ENCODE results near the gene ABHD12B.
"Not testable (repeated sequence)": the region's sequence is repeated elsewhere in the genome, so short reads cannot be mapped to it uniquely, and the experiment has no call there.

Gene ABHD12B

DNA sequence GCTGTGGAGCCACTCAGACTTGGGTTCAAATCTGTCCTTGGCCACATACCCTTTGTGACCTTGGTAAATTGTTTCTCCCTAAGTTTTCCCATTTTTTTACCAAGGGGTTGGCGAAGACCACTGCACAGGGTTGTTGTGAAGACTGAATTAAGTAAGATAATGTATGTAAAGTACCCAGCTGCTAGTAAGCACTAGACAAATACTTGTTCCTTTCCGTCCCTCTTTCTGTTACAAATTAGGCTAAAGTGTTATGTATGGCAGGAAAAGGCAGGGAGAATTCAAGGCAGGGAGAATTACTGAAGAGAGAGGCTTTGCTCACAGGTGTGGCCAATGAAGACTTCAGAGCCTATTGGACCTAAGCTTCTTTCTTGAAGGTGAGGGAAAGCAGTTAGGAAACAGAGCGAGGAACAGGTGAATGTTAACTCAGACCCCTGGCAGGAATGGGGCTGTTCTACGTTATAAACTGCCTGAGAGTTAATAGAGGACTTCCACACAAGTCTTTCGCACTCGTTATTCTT is 25.9 kb downstream of the ABHD12B start:
- no peak for FAIRE-seq

- no peak for FAIRE-seq
Measured at GRCh38 chr14:50901361-50901760, 29.5 kb downstream of the ABHD12B start.

DNA sequence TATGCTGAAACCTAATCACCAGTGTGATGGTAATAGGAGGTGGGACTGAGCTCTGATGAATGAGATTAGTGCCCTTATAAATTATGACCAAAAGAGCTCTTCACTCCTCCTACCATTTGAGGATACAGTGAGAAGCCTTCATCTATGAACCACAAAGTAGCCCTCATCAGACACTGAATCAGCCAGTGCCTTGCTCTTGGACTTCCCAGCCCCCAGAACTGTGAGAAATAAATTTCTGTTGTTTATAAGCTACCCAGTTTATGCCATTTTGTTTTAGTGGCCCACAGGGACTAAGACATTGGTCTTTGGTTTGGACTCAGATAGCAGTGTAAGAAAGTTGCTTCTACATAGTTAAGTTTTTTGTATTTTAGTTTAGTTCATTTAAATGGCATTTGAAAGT is 32.9 kb downstream of the ABHD12B start:
- FAIRE-seq = no peak

DNA sequence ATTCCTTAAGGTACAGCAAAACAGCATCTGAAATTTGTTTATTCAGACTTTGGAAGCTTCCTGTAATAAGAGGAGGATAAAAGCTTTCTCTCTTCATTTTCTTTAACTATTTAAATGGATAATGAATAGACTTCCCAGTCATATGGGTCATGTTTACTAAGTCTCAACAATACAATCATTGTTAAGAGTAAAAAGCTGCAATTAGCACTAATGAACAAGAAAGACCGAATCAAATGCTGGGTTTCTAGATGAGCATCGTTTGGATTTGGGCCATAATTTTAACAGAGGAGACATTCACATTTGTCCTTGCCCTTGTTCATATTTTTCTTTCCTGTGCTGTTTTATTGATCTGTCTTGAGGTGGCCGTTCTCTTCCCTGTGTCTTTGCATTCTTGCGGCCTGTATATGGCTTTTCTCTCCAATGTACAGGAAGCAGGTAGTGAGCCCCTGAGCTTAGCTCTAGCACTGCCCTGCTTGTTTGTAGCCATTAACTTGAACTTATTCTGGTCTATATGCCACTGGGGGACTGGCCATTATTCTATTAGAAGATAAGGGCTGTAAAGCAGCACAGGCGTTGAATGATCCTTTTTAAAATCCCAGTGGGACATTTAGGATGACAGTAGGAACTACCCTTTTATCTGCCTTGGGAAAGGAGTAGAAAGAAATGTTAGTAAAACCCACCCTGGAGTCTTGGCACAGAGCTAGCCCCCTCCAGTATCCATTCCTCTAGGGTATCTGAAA is 34.6 kb downstream of the ABHD12B start:
- FAIRE-seq = no peak

GRCh38 chr14:50910495-50911420 is 38.9 kb downstream of the ABHD12B start:
- FAIRE-seq = no peak

DNA sequence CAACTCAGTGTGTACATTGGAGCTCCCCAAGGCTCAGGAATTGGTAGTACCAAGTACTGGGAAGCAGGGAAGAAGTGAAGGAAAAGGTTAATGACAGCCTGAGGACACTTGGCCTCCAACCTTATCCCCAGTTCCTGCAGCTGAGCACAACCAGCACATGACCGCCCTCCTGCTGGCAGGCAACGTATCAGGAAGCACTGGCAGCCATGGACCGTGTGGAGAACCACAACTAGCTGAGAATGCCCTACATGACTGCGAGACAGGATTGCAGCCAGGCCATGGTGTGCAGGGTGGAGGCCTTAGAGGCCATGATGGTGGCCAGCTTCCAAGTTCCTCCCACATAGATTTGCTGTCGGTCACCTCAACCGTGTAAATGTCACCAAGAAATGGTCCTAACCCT is 45.6 kb downstream of the ABHD12B start:
- FAIRE-seq = no peak

- not testable (repeated sequence) for FAIRE-seq
Measured at GRCh38 chr14:50919524-50919923, 47.7 kb downstream of the ABHD12B start.

GRCh38 chr14:50920482-50921230 is 48.8 kb downstream of the ABHD12B start:
- FAIRE-seq = no peak

DNA sequence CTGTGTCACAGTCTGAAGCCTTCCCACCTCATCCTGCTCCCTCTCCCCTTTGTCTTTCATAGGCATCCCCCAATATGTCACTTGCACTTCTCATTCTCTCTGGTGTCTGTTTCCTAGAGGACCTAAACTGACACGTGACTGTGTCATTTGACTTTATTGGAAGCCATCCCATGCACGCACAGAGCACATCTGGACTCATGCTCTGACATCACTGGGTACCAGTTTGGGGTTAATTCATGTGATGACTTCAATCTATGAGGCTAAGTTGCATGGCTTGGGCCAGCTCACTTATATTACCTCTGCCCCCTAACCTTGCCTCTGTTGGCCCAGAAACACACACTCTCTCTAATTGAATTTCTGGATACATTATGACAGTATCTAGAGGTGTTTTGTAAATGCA is 51.0 kb downstream of the ABHD12B start:
- no peak for FAIRE-seq

- no peak for FAIRE-seq
Measured at GRCh38 chr14:50924236-50924635, 52.4 kb downstream of the ABHD12B start.

DNA sequence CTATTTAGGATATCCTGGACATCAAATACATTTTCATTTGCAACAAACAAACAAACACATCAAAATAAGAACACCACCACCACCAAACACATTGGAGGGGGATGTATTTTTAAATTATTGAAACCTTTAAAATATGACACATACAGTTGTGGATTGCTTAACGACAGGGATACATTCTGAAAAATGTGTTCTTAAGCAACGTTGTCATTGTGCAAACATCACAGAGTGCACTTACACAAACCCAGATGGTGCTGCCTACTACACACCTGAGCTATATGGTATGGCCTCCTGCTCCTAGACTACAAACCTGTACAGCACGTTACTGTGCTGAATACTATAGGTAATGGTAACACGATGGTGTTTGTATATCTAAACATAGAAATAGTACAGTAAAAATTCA is 53.0 kb downstream of the ABHD12B start:
- no peak for FAIRE-seq

GRCh38 chr14:50926851-50927386 is 55.1 kb downstream of the ABHD12B start:
- FAIRE-seq = no peak

DNA sequence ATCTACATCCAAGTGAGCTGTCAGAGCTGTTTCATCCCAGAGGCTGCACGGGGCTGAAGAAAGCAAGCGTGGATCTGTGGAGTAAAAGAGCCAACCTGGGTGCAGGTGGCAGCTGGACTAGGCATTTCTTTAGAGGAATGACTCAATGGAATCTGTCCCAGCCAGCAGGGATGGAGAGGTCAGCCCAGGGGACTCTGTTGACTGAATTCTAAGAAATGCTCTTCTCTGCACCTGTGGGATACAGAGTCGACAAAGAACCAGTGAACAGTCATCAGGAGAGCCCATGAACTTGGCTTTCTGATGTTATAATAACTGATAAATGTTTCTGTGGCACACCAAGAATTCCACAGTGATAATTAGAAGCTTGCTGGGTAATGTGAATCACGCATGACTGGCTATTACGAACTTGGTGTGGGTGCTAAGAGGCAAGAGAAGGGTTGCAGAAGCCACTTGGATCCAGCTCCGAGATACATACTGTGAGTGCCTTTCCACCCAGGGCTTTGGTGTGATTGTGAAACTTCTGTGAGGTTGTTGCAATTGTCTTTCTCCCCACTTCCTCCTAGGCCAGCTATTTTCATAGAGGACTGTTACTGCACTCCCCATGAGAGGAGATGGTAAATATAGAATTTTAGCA is 56.3 kb downstream of the ABHD12B start:
- no peak for FAIRE-seq

DNA sequence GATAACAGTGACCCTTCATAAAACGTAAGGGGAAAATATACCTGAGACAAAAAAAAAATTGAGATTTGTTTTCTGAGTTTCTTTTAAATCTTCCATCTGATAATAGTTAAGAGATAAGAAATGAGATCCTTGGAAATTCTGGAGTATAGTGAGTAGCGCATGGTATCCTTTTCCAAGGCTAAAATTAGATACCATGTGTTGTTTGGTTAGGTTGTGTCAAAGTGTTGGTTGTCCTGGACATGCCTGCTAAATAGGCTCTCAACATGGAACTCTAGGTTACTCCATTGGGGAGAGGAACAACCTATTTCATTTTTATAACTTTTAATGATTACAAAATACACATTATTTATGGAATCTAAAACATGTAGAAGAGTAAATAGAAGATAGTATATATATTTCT is 57.7 kb downstream of the ABHD12B start:
- no peak for FAIRE-seq

GRCh38 chr14:50931559-50931958 is 59.7 kb downstream of the ABHD12B start:
- no peak for FAIRE-seq

DNA sequence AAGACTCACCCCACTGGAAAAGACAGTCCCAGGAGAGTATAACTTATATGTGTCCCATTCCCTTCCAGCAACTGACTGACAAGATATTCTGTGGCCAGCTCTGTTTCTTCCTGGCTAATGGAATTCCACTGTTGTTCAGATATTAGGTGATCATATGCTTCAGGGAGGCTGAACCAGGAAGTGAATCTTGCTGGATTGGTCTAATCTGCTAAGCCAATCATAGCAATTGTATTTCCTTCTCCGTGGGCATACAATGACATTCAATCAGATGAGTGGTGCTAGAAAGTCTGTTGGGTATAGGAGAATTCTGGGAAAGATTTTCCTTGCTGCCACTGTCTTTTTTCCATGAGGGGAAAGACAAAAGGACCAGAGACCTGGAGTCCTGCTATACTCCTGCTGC is 60.3 kb downstream of the ABHD12B start:
- FAIRE-seq = no peak

DNA sequence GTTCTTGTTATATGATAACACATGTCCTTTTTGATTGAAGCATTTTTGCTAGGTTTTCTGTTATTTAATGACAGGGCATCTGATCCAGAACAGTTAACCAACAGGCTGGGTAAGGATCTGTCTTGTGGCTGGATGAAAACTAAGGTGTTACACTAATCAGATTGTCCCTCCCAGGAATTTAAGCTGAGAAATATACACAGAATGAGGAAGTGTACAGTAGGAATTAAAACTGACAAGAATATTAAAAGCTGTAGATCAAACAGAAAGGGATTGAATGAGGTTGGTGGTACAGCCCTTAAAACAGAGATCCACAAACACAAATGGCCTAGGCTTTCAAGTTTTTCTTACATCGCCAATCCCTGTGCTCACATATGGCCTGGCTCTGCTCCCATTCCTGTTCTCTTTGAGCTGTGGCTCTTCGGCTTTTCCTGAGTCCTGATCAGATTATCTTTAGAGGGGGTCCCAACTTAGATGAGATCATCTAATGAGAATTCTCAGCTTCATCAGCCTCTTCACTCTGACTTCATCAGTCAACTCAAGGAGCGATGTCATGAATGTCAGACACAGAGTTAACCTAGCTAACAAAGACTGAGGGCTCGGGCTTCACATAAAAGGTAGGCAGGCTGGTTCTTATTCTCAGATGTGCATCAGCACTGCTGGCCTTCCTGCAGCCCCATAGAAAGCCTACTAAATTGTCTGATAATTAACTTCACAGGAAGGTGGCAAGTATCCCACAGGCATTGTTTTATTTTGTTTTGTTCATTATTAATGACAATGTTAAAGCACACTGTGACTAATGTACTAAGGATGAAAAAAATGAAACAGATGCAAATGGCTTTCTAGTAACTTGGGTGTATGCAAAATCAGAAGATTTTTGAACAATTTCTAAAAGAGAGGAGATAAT is 61.0 kb downstream of the ABHD12B start:
- FAIRE-seq = no peak

DNA sequence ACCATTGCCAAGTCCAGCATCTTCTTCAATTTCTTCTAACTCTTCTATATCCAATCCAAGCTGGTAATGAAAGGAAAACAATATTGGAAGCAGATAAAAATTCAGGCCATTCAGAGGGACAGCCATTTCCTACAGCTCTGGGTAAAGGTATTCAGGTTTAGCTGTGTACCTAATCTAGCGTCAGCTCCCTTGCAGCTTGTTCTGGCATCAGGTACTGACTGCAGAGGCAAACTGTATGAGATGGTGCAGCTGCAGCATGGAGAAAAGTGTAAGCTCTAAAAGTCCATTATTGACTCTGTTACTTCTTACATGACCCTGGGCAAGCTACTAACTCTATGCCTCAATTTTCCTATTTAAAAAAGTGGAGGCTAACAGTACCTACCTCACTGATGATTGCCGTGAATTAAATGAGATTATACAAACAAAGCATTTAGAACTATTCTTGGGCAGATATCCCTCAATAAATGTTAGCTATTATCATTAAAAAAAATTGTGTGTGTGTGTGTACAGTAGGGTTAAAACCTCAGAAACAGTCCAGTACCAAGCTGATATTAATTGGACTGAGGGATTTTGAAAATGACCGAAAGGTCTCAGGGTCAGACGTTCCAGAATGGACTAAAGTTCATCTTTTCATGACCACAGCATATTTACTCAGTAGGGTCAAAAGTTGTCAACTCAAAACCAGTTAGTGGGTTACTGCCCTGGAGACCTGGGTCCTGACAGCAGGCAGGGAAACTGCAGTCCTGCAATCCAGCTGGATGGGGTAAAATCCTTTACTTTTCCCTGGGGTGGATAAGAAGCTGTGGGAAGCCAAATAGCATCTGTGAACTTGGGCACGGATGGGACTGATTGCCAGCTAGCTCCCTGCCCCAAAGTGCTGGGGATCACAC is 63.5 kb downstream of the ABHD12B start:
- no peak for FAIRE-seq

DNA sequence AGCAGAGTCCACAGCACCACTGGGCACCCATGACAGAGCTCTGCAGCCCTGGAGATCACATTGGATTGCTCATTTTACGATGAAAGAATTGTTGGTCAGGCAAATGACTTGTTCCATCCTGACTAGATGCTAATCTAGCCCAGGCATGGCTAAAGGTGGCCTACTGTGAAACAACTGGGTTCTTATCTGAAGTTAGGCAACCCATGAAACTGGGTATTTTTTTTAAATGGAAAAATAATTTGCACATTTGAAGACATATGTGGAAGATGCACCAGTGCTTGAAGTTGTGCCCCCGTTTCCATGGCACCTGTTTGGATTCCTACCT is 64.1 kb downstream of the ABHD12B start:
- no peak for FAIRE-seq

GRCh38 chr14:50936882-50937281 is 65.0 kb downstream of the ABHD12B start:
- FAIRE-seq = no peak
